ENCODE measurements around the gene LHPP. TPM values are rescaled to one million over a fixed set of nuclear protein-coding genes. Genes with fewer than 3 reads are reported as not detected.

Gene LHPP
- total RNA-seq, 1 donor from 2014 or later = 12.1 TPM

DNA sequence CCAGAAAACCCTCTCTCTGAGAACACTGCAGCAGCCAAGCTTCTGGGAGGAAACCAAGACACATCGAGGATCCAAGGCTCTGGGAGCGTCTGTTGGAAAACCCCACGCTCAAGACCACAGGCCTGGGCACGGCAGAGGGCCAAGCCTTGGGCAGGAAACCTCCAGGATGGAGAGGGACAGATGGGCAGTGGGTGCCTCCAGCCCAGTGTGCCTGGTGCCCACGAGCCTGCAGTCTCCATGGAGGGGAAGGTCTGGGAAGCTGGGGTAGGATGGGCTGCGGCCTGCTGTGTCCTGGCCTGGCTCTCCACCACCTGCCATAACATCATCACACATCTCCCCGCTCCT lies 186.5 kb downstream of the LHPP start:
- TF ChIP-seq, protein P1, sequence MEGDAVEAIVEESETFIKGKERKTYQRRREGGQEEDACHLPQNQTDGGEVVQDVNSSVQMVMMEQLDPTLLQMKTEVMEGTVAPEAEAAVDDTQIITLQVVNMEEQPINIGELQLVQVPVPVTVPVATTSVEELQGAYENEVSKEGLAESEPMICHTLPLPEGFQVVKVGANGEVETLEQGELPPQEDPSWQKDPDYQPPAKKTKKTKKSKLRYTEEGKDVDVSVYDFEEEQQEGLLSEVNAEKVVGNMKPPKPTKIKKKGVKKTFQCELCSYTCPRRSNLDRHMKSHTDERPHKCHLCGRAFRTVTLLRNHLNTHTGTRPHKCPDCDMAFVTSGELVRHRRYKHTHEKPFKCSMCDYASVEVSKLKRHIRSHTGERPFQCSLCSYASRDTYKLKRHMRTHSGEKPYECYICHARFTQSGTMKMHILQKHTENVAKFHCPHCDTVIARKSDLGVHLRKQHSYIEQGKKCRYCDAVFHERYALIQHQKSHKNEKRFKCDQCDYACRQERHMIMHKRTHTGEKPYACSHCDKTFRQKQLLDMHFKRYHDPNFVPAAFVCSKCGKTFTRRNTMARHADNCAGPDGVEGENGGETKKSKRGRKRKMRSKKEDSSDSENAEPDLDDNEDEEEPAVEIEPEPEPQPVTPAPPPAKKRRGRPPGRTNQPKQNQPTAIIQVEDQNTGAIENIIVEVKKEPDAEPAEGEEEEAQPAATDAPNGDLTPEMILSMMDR (conservative IDR thresholded peaks at IDR 0.05; ENCODE audit: low read depth, low read length) = no peak
- no peak for DNase-seq (ENCODE audit: low read depth)
- H3K4me3 ChIP-seq (ENCODE audit: low read depth, low read length) = no peak overlapping the region

GRCh38 chr10:124648738-124649137 lies 187.1 kb downstream of the LHPP start:
- TF ChIP-seq, protein P1 (conservative IDR thresholded peaks at IDR 0.05; ENCODE audit: low read depth, low read length) = no peak
- no peak for DNase-seq (ENCODE audit: low read depth)
- no peak overlapping the region for H3K4me3 ChIP-seq (ENCODE audit: low read depth, low read length)

DNA sequence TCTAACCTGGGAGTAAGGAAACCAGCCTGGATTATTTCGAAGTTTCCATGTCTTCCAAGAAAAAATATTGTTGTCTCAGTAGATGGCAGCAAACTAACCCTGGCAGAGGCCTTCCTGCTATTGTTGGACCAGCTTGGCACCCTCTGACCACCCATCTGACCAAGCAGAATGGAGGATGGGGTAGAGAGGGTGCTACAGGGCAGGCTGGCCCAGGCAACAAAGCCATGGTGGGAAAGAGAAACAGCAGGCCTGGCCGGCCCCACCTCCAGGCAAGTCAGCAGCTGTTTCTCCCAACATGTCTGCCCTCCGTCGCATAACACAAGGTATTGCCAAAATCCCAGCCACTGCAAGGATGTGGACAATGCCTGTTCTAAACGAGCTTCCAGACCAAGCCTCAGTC lies 187.6 kb downstream of the LHPP start:
- TF ChIP-seq, protein P1 (conservative IDR thresholded peaks at IDR 0.05; ENCODE audit: low read depth, low read length) = peak; percentile 19
- no peak for DNase-seq (ENCODE audit: low read depth)
- no peak overlapping the region for H3K4me3 ChIP-seq (ENCODE audit: low read depth, low read length)

GRCh38 chr10:124650263-124650662 lies 188.6 kb downstream of the LHPP start:
- DNase-seq (ENCODE audit: low read depth) = no peak
- TF ChIP-seq, protein P1 (conservative IDR thresholded peaks at IDR 0.05; ENCODE audit: low read depth, low read length) = no peak
- H3K4me3 ChIP-seq (ENCODE audit: low read depth, low read length) = no peak overlapping the region

DNA sequence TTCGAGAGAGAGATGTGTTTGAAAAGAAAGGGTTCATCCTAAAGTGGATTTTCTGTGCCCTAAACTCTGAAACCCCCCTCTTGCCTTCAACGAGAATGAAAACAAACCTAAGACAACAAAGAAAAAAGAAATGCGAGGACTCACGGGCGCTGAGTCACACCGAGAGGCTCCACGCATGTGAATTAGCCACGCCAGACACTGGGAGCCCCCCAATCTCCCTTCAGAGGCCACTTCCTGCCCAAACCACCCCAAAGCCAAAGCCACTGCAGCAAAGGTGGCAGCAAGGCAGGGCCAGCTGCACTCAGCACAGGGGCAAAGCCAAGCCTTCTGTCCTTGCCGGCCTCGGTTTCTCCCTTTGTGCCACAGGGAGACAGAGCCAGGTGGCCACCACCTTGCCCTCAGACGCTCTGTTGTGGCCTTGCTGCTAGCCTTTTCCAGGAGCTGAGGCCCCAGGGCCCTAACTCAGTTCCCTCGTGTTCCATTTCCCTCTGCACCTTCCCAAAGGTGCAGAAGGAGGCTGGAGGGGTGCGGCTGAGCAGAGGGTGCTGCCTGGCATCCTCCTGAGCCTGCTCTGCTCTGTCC lies 189.3 kb downstream of the LHPP start:
- DNase-seq (ENCODE audit: low read depth) = no peak
- TF ChIP-seq, protein P1 (conservative IDR thresholded peaks at IDR 0.05; ENCODE audit: low read depth, low read length) = no peak
- no peak overlapping the region for H3K4me3 ChIP-seq (ENCODE audit: low read depth, low read length)

- TF ChIP-seq, protein P1 (conservative IDR thresholded peaks at IDR 0.05; ENCODE audit: low read depth, low read length) = no peak
- H3K4me3 ChIP-seq (ENCODE audit: low read depth, low read length) = no peak overlapping the region
- DNase-seq (ENCODE audit: low read depth) = no peak
Measured at GRCh38 chr10:124651402-124651891, 189.8 kb downstream of the LHPP start.

GRCh38 chr10:124652200-124652599 lies 190.6 kb downstream of the LHPP start:
- no peak for DNase-seq (ENCODE audit: low read depth)
- TF ChIP-seq, protein P1 (conservative IDR thresholded peaks at IDR 0.05; ENCODE audit: low read depth, low read length) = no peak
- no peak overlapping the region for H3K4me3 ChIP-seq (ENCODE audit: low read depth, low read length)
